Smooth muscle cell (in vitro differentiated cells): Measurements from ENCODE around the gene DTX1. TPM values are rescaled to one million over a fixed set of nuclear protein-coding genes. Genes with fewer than 3 reads are reported as not detected.

Source experiments
- DNase-seq: peaks from one replicate; lab custom pipeline; 2025; ENCODE audit not compliant: unreplicated experiment; lab: John Stamatoyannopoulos, UW
- H2AFZ ChIP-seq: fragments of 200-600 bp; sonication (generic); 2 replicates; pipeline ENCODE4 v1.6.0; 2016; ENCODE audit warnings: antibody characterized with exemption, low read depth, mild to moderate bottlenecking
- H3F3A ChIP-seq: fragments of 200-600 bp; sonication (generic); 2 replicates; pipeline ENCODE4 v1.6.0; 2017; ENCODE audit warnings: antibody characterized with exemption, low read depth
- H3K27ac ChIP-seq: fragments of 200-600 bp; sonication (generic); 2 replicates; pipeline ENCODE4 v1.5.1; 2016; ENCODE audit warnings: low read depth, mild to moderate bottlenecking
- H3K27me3 ChIP-seq: fragments of 200-600 bp; sonication (generic); 2 replicates; pipeline ENCODE4 v1.6.1; 2016; ENCODE audit warnings: low read depth, mild to moderate bottlenecking
- H3K36me3 ChIP-seq: fragments of 200-600 bp; sonication (generic); 2 replicates; pipeline ENCODE4 v1.5.1; 2016; ENCODE audit warnings: low read depth
- H3K4me1 ChIP-seq: fragments of 200-600 bp; sonication (generic); 2 replicates; pipeline ENCODE4 v1.5.1; 2016; ENCODE audit warnings: low read depth
- H3K4me2 ChIP-seq: fragments of 200-600 bp; sonication (generic); 2 replicates; pipeline ENCODE4 v1.6.0; 2016; ENCODE audit warnings: mild to moderate bottlenecking
- H3K4me3 ChIP-seq: fragments of 200-600 bp; sonication (generic); 2 replicates; pipeline ENCODE4 v1.5.1; 2016; ENCODE audit warnings: mild to moderate bottlenecking
- H3K79me2 ChIP-seq: fragments of 200-600 bp; sonication (generic); 2 replicates; pipeline ENCODE4 v1.6.0; 2016; ENCODE audit warnings: low read depth, mild to moderate bottlenecking
- H3K9ac ChIP-seq: fragments of 200-600 bp; sonication (generic); 2 replicates; pipeline ENCODE4 v1.6.0; 2016; ENCODE audit warnings: low read depth
- H3K9me3 ChIP-seq: fragments of 200-600 bp; sonication (generic); replicated peaks from 2 replicates; pipeline ENCODE4 v1.5.1; 2016; ENCODE audit warnings: low read depth
- H4K20me1 ChIP-seq: fragments of 200-600 bp; sonication (generic); 2 replicates; pipeline ENCODE4 v1.6.0; 2016; ENCODE audit warnings: low read depth
- WGBS: methylation state at CpG from one replicate; pipeline ENCODE4 v1.1.7; 2016; ENCODE audit warnings: low lambda C conversion rate; 5-methylcytosine and 5-hydroxymethylcytosine counted together
- polyA plus RNA-seq: library from polyadenylated mRNA; unstranded; fragments of >200 nt; fragmentation: Nextera tagmentation; extraction: Ambion mirVana; gene quantifications from 2 replicates; pipeline ENCODE4 v1.2.1, GENCODE V29; 2016
- total RNA-seq: library from RNA; depleted of rRNA; stranded (reverse); fragments of >200 nt; gene quantifications from 2 replicates; pipeline ENCODE4 v1.2.3, GENCODE V29; 2014
- TF ChIP-seq, protein P1 (sequence below): fragments of 200-600 bp; sonication (generic); IDR thresholded peaks from 2 replicates; pipeline ENCODE4 v1.5.1; 2017; ENCODE audit warnings: borderline replicate concordance, mild to moderate bottlenecking, antibody characterized with exemption; ENCODE audit not compliant: insufficient read depth, poor library complexity, severe bottlenecking

Gene DTX1
- total and polyA plus RNA-seq, 2 experiments from 2014 or later: 0.09 to 1.1 TPM

DNA sequence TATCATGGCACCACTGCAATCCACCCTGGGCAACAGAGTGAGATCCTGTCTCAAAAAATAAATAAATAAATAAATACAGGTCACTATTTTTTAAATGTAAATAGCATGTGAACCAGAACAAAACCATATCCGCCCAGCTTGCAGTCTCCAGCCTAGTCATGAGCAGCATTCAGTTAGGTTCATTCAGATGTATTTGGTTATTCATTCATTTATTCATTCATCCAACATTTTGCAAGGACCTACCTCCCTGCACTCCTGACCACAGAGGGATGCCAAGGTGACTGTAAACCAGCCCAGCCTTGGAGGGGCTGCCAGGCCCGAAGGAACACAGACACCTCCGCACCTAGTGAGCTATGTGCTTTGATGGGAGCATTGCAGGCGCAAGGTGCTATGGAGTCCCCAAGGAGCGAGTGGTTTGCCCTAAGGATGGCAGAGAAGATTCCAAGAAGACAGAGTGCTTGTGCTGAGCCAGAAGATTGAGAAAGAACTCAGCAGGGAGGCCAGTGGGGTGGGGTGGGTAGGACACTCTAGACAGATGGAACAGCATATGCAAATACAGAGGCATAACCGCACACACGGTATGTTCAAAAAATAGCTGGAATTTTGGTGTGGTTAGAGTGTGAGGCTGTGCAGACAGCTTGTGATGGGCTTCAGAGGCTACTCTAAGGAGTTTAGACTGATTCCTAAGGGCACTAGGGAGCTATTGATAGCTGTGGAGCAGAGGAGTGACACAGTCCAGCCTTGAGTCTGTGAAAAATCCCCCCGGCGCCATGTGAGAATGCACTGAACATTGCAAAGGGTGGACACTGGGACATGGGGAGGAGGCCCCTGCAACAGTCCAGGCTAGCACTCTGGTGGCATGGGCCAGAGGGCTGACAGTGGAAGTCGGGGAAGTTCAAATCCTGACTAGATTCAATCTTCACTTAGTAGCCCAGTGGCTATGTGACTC lies 11.7 kb downstream of the DTX1 start:
- Histone ChIP-seq H3K4me2 (no peak overlapping the region), H3K36me3 (no peaks in the 10 kb centered on the region), H3F3A (no peaks in the 10 kb centered on the region), H3K4me1 (no peaks in the 10 kb centered on the region), H3K4me3 (no peak overlapping the region), H3K9me3 (no peaks in the 10 kb centered on the region), H3K79me2 (no peaks in the 10 kb centered on the region), H4K20me1 (no peaks in the 10 kb centered on the region), H3K9ac (no peak overlapping the region), H2AFZ (no peak overlapping the region), H3K27ac (no peak overlapping the region), H3K27me3 (peaks cover 7% of the 10 kb centered on the region)
- WGBS: 88% methylated on average over 10 of the region's 10 CpGs
- no peak for DNase-seq
- TF ChIP-seq, protein P1, sequence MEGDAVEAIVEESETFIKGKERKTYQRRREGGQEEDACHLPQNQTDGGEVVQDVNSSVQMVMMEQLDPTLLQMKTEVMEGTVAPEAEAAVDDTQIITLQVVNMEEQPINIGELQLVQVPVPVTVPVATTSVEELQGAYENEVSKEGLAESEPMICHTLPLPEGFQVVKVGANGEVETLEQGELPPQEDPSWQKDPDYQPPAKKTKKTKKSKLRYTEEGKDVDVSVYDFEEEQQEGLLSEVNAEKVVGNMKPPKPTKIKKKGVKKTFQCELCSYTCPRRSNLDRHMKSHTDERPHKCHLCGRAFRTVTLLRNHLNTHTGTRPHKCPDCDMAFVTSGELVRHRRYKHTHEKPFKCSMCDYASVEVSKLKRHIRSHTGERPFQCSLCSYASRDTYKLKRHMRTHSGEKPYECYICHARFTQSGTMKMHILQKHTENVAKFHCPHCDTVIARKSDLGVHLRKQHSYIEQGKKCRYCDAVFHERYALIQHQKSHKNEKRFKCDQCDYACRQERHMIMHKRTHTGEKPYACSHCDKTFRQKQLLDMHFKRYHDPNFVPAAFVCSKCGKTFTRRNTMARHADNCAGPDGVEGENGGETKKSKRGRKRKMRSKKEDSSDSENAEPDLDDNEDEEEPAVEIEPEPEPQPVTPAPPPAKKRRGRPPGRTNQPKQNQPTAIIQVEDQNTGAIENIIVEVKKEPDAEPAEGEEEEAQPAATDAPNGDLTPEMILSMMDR: no peak

DNA sequence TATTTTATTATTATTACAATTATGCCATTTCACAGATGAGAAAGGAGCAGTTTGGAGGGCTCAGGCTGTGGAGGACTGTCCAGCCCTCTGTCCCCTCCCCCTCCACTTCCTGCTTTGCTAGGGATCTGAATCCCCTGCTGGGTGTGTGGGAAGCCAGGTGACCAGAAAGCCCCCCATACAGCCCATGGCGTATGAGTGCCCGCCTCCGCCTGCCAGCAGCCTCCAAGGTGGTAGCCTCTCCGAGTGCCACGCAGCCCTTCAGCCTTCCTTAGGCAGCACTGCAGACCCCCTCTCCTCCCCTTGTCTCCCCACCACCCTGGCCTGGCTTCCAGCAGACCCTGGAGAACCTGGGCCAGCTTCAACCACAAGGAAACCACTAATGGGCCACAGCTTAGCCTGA lies 12.6 kb downstream of the DTX1 start:
- WGBS: 83% methylated on average over 5 of the region's 5 CpGs
- H2AFZ ChIP-seq: no peak overlapping the region

DNA sequence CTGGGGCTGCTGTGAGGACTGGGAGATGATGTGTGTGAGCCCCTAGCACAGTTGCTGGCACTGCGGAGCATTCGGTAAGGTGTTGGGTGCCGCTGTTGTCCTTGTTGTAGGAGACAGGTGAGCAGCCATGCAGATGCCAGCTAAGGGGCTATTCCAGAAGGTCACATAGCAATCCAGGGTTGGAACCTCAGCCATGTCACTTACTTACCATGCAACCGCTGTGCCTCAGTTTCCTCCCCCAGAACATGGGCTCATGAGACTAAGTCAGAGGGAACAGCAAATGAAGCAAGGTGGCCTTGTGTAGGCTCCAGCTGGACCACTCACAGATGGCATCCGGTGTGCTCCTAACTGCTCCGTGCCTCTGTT lies 13.2 kb downstream of the DTX1 start:
- TF ChIP-seq, protein P1: no peak
- WGBS: 94% methylated on average over 6 of the region's 6 CpGs

More for the DNA sequence above, 12.6 kb downstream of the DTX1 start:
- no peaks in the 10 kb centered on the region for H4K20me1 ChIP-seq
- H3K36me3 ChIP-seq: no peaks in the 10 kb centered on the region
- no peaks in the 10 kb centered on the region for H3K79me2 ChIP-seq
- H3K4me2 ChIP-seq: no peak overlapping the region
- DNase-seq: no peak
- H3K4me3 ChIP-seq: no peak overlapping the region
- TF ChIP-seq, protein P1: no peak
- H3K27me3 ChIP-seq: peaks cover 4% of the 10 kb centered on the region
- no peak overlapping the region for H3K9ac ChIP-seq
- no peaks in the 10 kb centered on the region for H3F3A ChIP-seq
- no peaks in the 10 kb centered on the region for H3K9me3 ChIP-seq
- no peaks in the 10 kb centered on the region for H3K4me1 ChIP-seq
- H3K27ac ChIP-seq: no peak overlapping the region

More for the DNA sequence above, 13.2 kb downstream of the DTX1 start:
- Histone ChIP-seq H3K4me1 (no peaks in the 10 kb centered on the region), H3K36me3 (no peaks in the 10 kb centered on the region), H2AFZ (no peak overlapping the region), H3K27ac (no peak overlapping the region), H3K4me3 (no peak overlapping the region), H3F3A (no peaks in the 10 kb centered on the region), H4K20me1 (no peaks in the 10 kb centered on the region), H3K9ac (no peak overlapping the region), H3K4me2 (no peak overlapping the region), H3K79me2 (no peaks in the 10 kb centered on the region), H3K9me3 (no peaks in the 10 kb centered on the region), H3K27me3 (peaks cover 6% of the 10 kb centered on the region)
- no peak for DNase-seq
